Parathyroid adenoma (tissue), 2 donors: ENCODE measurements around the gene PYDC2.
A peak's percentile ranks its signal among the peaks of the same experiment; 100 is the strongest.

Experiments used
- H2AFZ ChIP-seq: fragments of 300-600 bp; sonication (generic); one replicate; pipeline ENCODE4 v1.7.0; 2017; ENCODE audit warnings: antibody characterized with exemption, mild to moderate bottlenecking
- H3K27ac ChIP-seq: fragments of 300-600 bp; sonication (generic); one replicate; pipeline ENCODE4 v1.7.0; 2017
- H3K27me3 ChIP-seq: fragments of 300-600 bp; sonication (generic); one replicate; pipeline ENCODE4 v1.7.0; 2017; ENCODE audit warnings: low read length; ENCODE audit not compliant: control insufficient read depth, insufficient read depth
- H3K36me3 ChIP-seq: fragments of 300-600 bp; sonication (generic); one replicate; pipeline ENCODE4 v1.7.0; 2017; ENCODE audit warnings: low read length; ENCODE audit not compliant: control insufficient read depth, insufficient read depth
- H3K4me1 ChIP-seq: fragments of 300-600 bp; sonication (generic); one replicate; pipeline ENCODE4 v1.7.0; 2017; ENCODE audit warnings: control low read depth
- H3K4me2 ChIP-seq: fragments of 300-600 bp; sonication (generic); one replicate; pipeline ENCODE4 v1.7.0; 2017; ENCODE audit warnings: low read length
- H3K4me3 ChIP-seq: fragments of 300-600 bp; sonication (generic); one replicate; pipeline ENCODE4 v1.7.0; 2017; ENCODE audit warnings: low read depth, low read length
- H3K79me2 ChIP-seq: fragments of 300-600 bp; sonication (generic); one replicate; pipeline ENCODE4 v1.7.0; 2017; ENCODE audit warnings: control low read depth
- H3K9ac ChIP-seq: fragments of 300-600 bp; sonication (generic); one replicate; pipeline ENCODE4 v1.7.0; 2017; ENCODE audit warnings: mild to moderate bottlenecking
- H3K9me3 ChIP-seq: fragments of 300-600 bp; sonication (generic); one replicate; pipeline ENCODE4 v1.7.0; 2017; ENCODE audit warnings: low read length; ENCODE audit not compliant: control insufficient read depth
- TF ChIP-seq, protein P1 (sequence below): fragments of 300-600 bp; sonication (generic); IDR thresholded peaks from one replicate; pipeline ENCODE4 v1.7.0; 2017; ENCODE audit warnings: antibody characterized with exemption, mild to moderate bottlenecking
- donor health status: primary hyperparathyroidism.

PYDC2 gene

DNA sequence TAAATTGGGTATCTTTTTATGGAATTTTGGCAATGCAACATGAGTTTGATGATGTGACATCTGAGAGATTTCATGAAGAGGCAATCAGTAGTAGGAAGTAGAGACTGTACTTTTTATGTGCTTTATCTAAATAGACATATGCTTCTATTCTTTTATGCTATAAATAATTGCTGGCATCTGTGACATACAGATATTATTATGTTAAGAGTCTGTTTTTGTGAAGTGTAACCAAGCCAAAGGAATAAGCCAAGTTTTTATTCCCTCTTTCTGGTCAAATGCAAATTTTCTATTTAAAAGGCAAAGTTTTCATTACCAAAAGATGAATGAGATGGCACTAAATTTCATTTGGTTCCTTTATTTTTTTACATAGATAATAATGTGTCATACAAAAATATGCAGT, 32.4 kb downstream of the PYDC2 start:
- Histone ChIP-seq H2AFZ (no peak overlapping the region), H3K36me3 (no peaks in the 10 kb centered on the region), H3K27me3 (no peaks in the 10 kb centered on the region), H3K9me3 (no peaks in the 10 kb centered on the region), H3K27ac (no peak overlapping the region), H3K79me2 (no peaks in the 10 kb centered on the region), H3K4me3 (no peak overlapping the region), H3K4me2 (no peak overlapping the region), H3K4me1 (no peaks in the 10 kb centered on the region), H3K9ac (no peak overlapping the region)
- TF ChIP-seq, protein P1, sequence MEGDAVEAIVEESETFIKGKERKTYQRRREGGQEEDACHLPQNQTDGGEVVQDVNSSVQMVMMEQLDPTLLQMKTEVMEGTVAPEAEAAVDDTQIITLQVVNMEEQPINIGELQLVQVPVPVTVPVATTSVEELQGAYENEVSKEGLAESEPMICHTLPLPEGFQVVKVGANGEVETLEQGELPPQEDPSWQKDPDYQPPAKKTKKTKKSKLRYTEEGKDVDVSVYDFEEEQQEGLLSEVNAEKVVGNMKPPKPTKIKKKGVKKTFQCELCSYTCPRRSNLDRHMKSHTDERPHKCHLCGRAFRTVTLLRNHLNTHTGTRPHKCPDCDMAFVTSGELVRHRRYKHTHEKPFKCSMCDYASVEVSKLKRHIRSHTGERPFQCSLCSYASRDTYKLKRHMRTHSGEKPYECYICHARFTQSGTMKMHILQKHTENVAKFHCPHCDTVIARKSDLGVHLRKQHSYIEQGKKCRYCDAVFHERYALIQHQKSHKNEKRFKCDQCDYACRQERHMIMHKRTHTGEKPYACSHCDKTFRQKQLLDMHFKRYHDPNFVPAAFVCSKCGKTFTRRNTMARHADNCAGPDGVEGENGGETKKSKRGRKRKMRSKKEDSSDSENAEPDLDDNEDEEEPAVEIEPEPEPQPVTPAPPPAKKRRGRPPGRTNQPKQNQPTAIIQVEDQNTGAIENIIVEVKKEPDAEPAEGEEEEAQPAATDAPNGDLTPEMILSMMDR, result no peak

DNA sequence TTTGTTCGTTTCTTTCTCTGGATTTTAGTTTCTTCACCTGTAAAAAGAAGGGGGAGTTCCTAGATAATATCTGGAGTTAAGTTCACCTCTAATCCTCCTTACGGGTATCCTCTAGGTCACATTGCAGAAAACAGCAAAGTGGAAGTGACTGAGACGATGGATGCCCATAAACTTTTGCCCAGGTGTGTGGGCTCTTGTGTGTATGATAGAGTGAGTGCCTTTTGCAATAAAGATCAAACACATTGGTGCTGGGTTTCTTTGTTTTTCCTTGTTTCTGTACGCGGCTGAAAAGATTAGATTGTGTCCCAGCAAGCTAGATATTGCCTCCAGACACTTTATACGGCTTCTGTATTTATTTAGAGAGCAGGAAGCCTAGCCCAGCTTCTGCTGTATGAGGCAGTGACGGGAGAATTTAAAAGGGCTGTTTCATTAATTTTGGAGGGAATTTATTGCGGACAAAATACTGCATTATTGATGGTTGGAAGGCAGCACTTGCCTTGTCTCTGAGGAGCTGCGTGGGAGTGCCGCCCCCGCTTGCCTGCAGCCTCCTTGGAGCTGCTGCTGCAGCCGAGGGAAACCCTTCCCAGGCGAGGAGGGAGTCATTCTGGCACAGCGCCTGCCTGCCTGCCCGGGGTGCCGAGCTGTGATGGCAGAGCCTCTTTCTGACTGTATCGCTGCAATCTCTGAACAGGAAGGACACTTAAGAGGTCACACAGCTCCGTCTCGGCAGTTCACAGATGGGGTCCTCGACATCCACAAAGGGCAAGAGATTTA, 38.5 kb downstream of the PYDC2 start:
- Histone ChIP-seq H3K9me3 (no peaks in the 10 kb centered on the region), H3K4me2 (peak overlapping the region; percentile 21), H3K79me2 (no peaks in the 10 kb centered on the region), H2AFZ (peak overlapping the region; percentile 40), H3K36me3 (no peaks in the 10 kb centered on the region), H3K4me1 (no peaks in the 10 kb centered on the region), H3K27me3 (no peaks in the 10 kb centered on the region), H3K27ac (no peak overlapping the region), H3K9ac (no peak overlapping the region), H3K4me3 (no peak overlapping the region)
- TF ChIP-seq, protein P1, result no peak

DNA sequence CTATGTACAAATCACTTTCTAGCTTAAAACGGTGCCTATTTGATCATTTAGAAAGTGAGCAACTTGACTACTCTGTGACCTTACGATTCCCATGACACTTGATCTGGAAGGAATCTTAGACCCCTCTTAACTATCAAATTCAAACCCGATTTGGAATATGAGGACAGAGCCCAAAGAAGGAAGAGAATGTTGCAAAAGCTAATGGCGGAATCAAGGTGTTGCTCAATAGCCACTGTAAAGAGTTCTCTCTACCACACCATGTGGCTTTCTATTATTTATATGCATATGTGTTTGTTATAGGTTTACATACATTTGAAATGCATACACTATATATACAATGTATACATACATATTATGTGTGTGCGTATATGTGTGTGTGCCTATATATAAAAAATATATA, 39.9 kb downstream of the PYDC2 start:
- no peaks in the 10 kb centered on the region for H3K79me2 ChIP-seq
- no peak overlapping the region for H3K9ac ChIP-seq

DNA sequence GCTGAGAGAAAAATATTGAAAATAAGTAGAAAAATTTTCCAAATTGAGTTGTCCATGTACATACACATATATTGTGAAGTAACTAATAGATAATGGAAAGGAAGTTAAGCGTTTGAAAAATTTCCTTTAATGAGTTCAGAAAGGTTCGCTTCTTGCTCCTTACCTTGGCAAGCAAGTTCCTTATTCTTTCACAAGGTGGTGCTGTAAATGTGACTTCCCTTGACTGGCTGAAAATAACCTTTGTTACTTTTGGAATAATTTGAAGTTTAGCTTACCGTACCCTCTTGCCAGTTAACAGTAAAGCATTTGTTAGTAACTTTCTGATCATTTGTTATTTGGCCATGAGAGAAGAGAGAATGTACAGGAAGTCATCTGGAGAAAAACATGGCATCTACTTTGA, 41.6 kb downstream of the PYDC2 start:
- H3K27me3 ChIP-seq, result no peaks in the 10 kb centered on the region
- H3K27ac ChIP-seq, result no peak overlapping the region
- H3K4me1 ChIP-seq, result no peaks in the 10 kb centered on the region
- no peak overlapping the region for H3K4me3 ChIP-seq
- TF ChIP-seq, protein P1, result no peak
- no peaks in the 10 kb centered on the region for H3K9me3 ChIP-seq
- no peaks in the 10 kb centered on the region for H3K79me2 ChIP-seq
- no peaks in the 10 kb centered on the region for H3K36me3 ChIP-seq
- H2AFZ ChIP-seq, result no peak overlapping the region
- H3K9ac ChIP-seq, result no peak overlapping the region
- no peak overlapping the region for H3K4me2 ChIP-seq

More for the DNA sequence above, 39.9 kb downstream of the PYDC2 start:
- Histone ChIP-seq H3K4me1 (no peaks in the 10 kb centered on the region), H3K27me3 (no peaks in the 10 kb centered on the region), H3K27ac (no peak overlapping the region), H3K4me2 (no peak overlapping the region), H3K4me3 (no peak overlapping the region), H2AFZ (no peak overlapping the region), H3K36me3 (no peaks in the 10 kb centered on the region), H3K9me3 (no peaks in the 10 kb centered on the region)
- TF ChIP-seq, protein P1, result no peak

DNA sequence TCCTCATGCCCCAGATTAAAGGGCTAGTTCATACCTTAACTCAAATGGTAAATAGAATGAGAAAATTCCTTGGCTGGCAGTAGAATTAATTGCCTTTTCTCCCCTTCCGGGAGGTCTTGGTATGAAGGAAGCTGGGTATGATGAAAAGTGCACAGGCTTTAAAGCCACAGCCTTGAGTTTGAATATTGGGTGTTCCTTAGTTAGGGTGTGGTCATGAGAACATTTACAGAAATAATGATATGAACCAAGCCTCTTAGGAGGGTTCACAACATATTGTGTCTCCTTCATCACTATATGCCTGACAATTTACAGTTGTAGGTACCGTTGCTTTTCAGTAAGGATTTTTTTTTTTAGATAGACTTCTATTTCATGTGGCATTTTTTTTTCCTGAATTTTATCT, 48.1 kb downstream of the PYDC2 start:
- TF ChIP-seq, protein P1, result no peak
- Histone ChIP-seq H3K79me2 (no peaks in the 10 kb centered on the region), H3K36me3 (no peaks in the 10 kb centered on the region)

More for the DNA sequence above, 48.1 kb downstream of the PYDC2 start:
- Histone ChIP-seq H3K4me2 (no peak overlapping the region), H3K9me3 (no peaks in the 10 kb centered on the region), H3K27me3 (no peaks in the 10 kb centered on the region), H3K9ac (no peak overlapping the region), H2AFZ (no peak overlapping the region), H3K4me3 (no peak overlapping the region), H3K27ac (no peak overlapping the region), H3K4me1 (no peaks in the 10 kb centered on the region)
